Gastroesophageal sphincter (tissue), 4 donors: ENCODE measurements around the gene STX8. TPM values are rescaled to one million over a fixed set of nuclear protein-coding genes. Genes with fewer than 3 reads are reported as not detected.

Experiments used
- ATAC-seq: fragments of 150-250 bp; one replicate; pipeline ENCODE4 v1.9.1; 2016; ENCODE audit warnings: mild to moderate bottlenecking, moderate library complexity
- H3K27ac ChIP-seq, 4 donors: fragments of 200-600 bp; sonication (generic) in 3 of 4; 1 replicate in 3 of 4; 2 replicates in 1 of 4; pipeline ENCODE4 v1.5.1; 2016 to 2019
- H3K27me3 ChIP-seq: fragments of 200-600 bp; sonication (generic); one replicate; pipeline ENCODE4 v1.5.1; 2019
- H3K36me3 ChIP-seq, 2 donors: fragments of 200-600 bp; sonication (generic); one replicate each; pipeline ENCODE4 v1.5.1; 2019; ENCODE audit warnings: control low read depth in 1 of 2
- H3K4me1 ChIP-seq, 3 donors: fragments of 200-600 bp; sonication (generic); 1 replicate in 2 of 3; 2 replicates in 1 of 3; pipeline ENCODE4 v1.5.1; 2016 to 2019; ENCODE audit warnings: control low read depth in 2 of 3
- H3K4me3 ChIP-seq, 2 donors: fragments of 200-600 bp; sonication (generic); one replicate each; pipeline ENCODE4 v1.5.1; 2019; ENCODE audit warnings: mild to moderate bottlenecking in 1 of 2, moderate library complexity in 1 of 2
- H3K9me3 ChIP-seq, 3 donors: fragments of 200-600 bp; sonication (generic); one replicate each; pipeline ENCODE4 v1.5.1; 2017 to 2019; ENCODE audit warnings: control low read depth in 2 of 3
- EP300 ChIP-seq: sonication (generic); formaldehyde crosslinking; IDR thresholded peaks from one replicate; pipeline ENCODE4 v1.6.1; 2017; ENCODE audit warnings: antibody characterized with exemption, mild to moderate bottlenecking
- POLR2A ChIP-seq, 2 donors: fragments of 450-650 bp; IDR thresholded peaks; one replicate each; pipeline ENCODE4 v1.6.1; 2017; ENCODE audit warnings: antibody characterized with exemption in 2 of 2, mild to moderate bottlenecking in 2 of 2, moderate library complexity in 1 of 2
- POLR2AphosphoS5 ChIP-seq: sonication (generic); formaldehyde crosslinking; IDR thresholded peaks from one replicate; pipeline ENCODE4 v1.6.1; 2017; ENCODE audit warnings: antibody characterized with exemption
- WGBS, 2 donors: methylation state at CpG; one replicate each; pipeline ENCODE4 v1.1.5; 2018; ENCODE audit warnings: low coverage in 1 of 2; 5-methylcytosine and 5-hydroxymethylcytosine counted together
- total RNA-seq, 4 donors: library from RNA; depleted of rRNA; stranded (reverse); fragments of >200 nt; gene quantifications; one replicate each; pipeline ENCODE4 v1.1.0, GENCODE V29; 2016
- TF ChIP-seq, protein P1 (sequence below), 4 experiments: fragments of 200-600 bp in 2 of 4; fragments of 450-650 bp in 2 of 4; sonication (generic) in 1 of 4; IDR thresholded peaks; one replicate each; pipeline ENCODE4 v1.5.1; 2017 to 2019; ENCODE audit warnings: antibody characterized with exemption in 4 of 4, mild to moderate bottlenecking in 2 of 4, moderate library complexity in 2 of 4

Gene STX8
- total RNA-seq, 4 donors from 2014 or later = 67.9 to 106 (median 87.1) TPM

DNA sequence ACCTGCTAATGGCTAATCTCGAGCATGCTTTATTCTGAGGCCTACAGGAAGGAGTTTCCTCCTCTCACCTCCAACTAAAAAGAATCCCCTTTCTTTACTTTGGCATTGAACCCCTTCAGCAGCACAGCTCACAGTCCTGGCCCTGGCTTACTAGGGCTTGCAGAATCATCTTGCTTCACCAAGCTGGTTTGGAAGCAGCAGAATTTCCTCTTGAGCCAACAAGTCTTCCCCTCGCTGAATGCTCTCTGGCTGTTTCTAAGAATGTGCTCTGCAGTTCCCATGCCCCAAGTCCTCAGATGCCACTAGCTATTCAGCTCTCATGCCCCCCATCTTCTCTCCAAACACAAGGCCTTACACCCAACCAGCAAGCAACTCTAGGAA is 283.1 kb downstream of the STX8 start:
- H3K9me3 ChIP-seq = no peaks in the 10 kb centered on the region
- WGBS, 2 donors = 10 to 29% methylated on average over 1 to 2 of the region's 2 CpGs
- H3K4me3 ChIP-seq = no peak overlapping the region
- peak; percentile 73 for ATAC-seq
- peaks cover 10 to 60% (median 13%) of the 10 kb centered on the region in 3 donors for H3K4me1 ChIP-seq
- no peak for TF ChIP-seq POLR2AphosphoS5
- TF ChIP-seq, protein P1, sequence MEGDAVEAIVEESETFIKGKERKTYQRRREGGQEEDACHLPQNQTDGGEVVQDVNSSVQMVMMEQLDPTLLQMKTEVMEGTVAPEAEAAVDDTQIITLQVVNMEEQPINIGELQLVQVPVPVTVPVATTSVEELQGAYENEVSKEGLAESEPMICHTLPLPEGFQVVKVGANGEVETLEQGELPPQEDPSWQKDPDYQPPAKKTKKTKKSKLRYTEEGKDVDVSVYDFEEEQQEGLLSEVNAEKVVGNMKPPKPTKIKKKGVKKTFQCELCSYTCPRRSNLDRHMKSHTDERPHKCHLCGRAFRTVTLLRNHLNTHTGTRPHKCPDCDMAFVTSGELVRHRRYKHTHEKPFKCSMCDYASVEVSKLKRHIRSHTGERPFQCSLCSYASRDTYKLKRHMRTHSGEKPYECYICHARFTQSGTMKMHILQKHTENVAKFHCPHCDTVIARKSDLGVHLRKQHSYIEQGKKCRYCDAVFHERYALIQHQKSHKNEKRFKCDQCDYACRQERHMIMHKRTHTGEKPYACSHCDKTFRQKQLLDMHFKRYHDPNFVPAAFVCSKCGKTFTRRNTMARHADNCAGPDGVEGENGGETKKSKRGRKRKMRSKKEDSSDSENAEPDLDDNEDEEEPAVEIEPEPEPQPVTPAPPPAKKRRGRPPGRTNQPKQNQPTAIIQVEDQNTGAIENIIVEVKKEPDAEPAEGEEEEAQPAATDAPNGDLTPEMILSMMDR (IDR thresholded peaks at IDR 0.05) = peak in 1 of 4 experiments; percentile 2
- H3K27me3 ChIP-seq = no peaks in the 10 kb centered on the region
- no peaks in the 10 kb centered on the region for H3K36me3 ChIP-seq
- peak overlapping the region; percentile 78 to 81 (median 79) for H3K27ac ChIP-seq

DNA sequence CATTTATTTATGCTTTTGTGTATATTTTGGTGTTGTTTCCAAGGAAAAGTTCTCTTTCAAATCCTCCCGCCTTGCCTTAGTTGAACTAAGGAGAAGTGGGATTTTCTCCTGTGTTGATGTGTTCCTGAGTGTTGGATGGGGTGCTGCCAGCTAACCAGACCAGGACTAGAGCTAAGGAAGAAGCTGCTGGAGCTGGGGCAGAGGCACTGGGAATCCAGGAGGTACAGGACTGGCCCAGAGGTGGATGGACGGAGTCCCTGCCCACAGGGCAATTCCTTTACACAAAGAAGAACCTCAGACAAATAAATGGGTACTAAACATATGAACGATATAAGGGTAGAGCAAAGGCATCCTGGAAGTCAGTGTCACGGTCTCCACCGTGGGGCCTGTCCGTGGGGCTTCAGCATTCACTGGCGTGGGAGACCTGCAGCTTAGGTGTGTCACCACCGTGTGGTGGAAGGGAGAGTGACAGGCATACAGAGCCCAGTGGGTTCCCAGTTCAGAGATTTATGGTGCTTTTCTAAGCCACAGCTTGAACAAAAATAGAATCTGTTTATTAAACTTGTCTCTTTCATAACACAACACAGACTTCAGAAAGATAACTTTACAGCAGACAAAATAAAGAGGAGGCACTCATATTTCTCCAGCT is 283.6 kb downstream of the STX8 start:
- H3K4me3 ChIP-seq = no peak overlapping the region
- 18 to 26% methylated on average over 6 of the region's 8 CpGs for WGBS, 2 donors
- no peaks in the 10 kb centered on the region for H3K9me3 ChIP-seq
- H3K4me1 ChIP-seq = peaks cover 10 to 65% (median 13%) of the 10 kb centered on the region in 3 donors
- H3K27me3 ChIP-seq = no peaks in the 10 kb centered on the region
- ATAC-seq = peak; percentile 88
- TF ChIP-seq EP300 = no peak
- TF ChIP-seq POLR2AphosphoS5 = peak; percentile 50
- TF ChIP-seq, protein P1 (IDR thresholded peaks at IDR 0.05) = peak; percentile 73 to 87 (median 83)
- H3K27ac ChIP-seq = peak overlapping the region; percentile 78 to 81 (median 79)
- no peaks in the 10 kb centered on the region for H3K36me3 ChIP-seq

GRCh38 chr17:9290226-9290613 is 285.4 kb downstream of the STX8 start:
- peaks cover 10 to 76% (median 16%) of the 10 kb centered on the region in 3 donors for H3K4me1 ChIP-seq
- H3K36me3 ChIP-seq = no peaks in the 10 kb centered on the region
- TF ChIP-seq POLR2A (IDR thresholded peaks at IDR 0.05) (no peak), POLR2AphosphoS5 (no peak), EP300 (no peak)
- TF ChIP-seq, protein P1 (IDR thresholded peaks at IDR 0.05) = no peak
- H3K27me3 ChIP-seq = no peaks in the 10 kb centered on the region
- 73 to 82% methylated on average over 4 to 7 of the region's 7 CpGs for WGBS, 2 donors
- no peak for ATAC-seq
- H3K9me3 ChIP-seq = no peaks in the 10 kb centered on the region
- H3K4me3 ChIP-seq = no peak overlapping the region
- peak overlapping the region in 2 of 4 donors; percentile 78 to 81 for H3K27ac ChIP-seq

- H3K9me3 ChIP-seq = no peaks in the 10 kb centered on the region
- no peaks in the 10 kb centered on the region for H3K36me3 ChIP-seq
- 74% methylated on average over 2 of the region's 2 CpGs; no CpG with 5 or more reads in 1 of the 2 donors for WGBS, 2 donors
- peaks cover 6 to 64% (median 13%) of the 10 kb centered on the region in 3 donors for H3K4me1 ChIP-seq
- H3K4me3 ChIP-seq = no peak overlapping the region
- no peaks in the 10 kb centered on the region for H3K27me3 ChIP-seq
- H3K27ac ChIP-seq = no peak overlapping the region
- ATAC-seq = no peak
- no peak for TF ChIP-seq POLR2A (IDR thresholded peaks at IDR 0.05)
- TF ChIP-seq, protein P1 (IDR thresholded peaks at IDR 0.05) = no peak
- TF ChIP-seq POLR2AphosphoS5 = no peak
- TF ChIP-seq EP300 = no peak
Observed at GRCh38 chr17:9287306-9287705, 288.3 kb downstream of the STX8 start.

- Histone ChIP-seq H3K4me3 (no peak overlapping the region), H3K27ac (peak overlapping the region in 2 of 4 donors; percentile 10 to 40), H3K36me3 (no peaks in the 10 kb centered on the region), H3K9me3 (no peaks in the 10 kb centered on the region), H3K27me3 (no peaks in the 10 kb centered on the region), H3K4me1 (peaks cover 0 to 57% (median 9%) of the 10 kb centered on the region in 3 donors)
- TF ChIP-seq, protein P1 (IDR thresholded peaks at IDR 0.05) = no peak
- no peak for TF ChIP-seq EP300
- no peak for TF ChIP-seq POLR2AphosphoS5
- TF ChIP-seq POLR2A (IDR thresholded peaks at IDR 0.05) = no peak
- ATAC-seq = no peak
- 58 to 69% methylated on average over 2 to 7 of the region's 7 CpGs for WGBS, 2 donors
Observed at GRCh38 chr17:9286434-9286833, 289.2 kb downstream of the STX8 start.
